H1 (cell line): ENCODE results near the gene NEDD4L. TPM values are rescaled to one million over a fixed set of nuclear protein-coding genes. Genes with fewer than 3 reads are reported as not detected.

Source experiments
- CTCF ChIA-PET: fragments of 300-600 bp; sonication (Branson Sonifier 250); formaldehyde crosslinking; loops from one replicate; lab custom pipeline; 2021; ENCODE audit not compliant: partially characterized antibody; lab: Charles Lee
- POLR2A ChIA-PET: fragments of 300-600 bp; sonication (Branson Sonifier 250); formaldehyde crosslinking; loops from one replicate; lab custom pipeline; 2021; ENCODE audit warnings: inconsistent platforms; ENCODE audit not compliant: partially characterized antibody; lab: Charles Lee
- DNase-seq, 2 experiments: peaks; one replicate each; pipeline versions ENCODE4 v3.0.0 to v3.0.0-alpha.2; 2010 to 2022; ENCODE audit warnings: low spot score in 2 of 2, low read depth in 1 of 2, mixed read lengths in 1 of 2
- FAIRE-seq: peaks from 2 replicates; lab custom pipeline; 2011; peaks lifted over from hg19 to GRCh38; lab: Jason Lieb, UNC
- H2AFZ ChIP-seq: 2 replicates; pipeline ENCODE4 v1.8.1; 2012; ENCODE audit warnings: low read length, inconsistent platforms
- H2AK5ac ChIP-seq: 2 replicates; pipeline ENCODE4 v1.6.1; 2013; ENCODE audit warnings: low read depth, low read length
- H2BK120ac ChIP-seq: replicated peaks from 2 replicates; pipeline ENCODE3; 2013; ENCODE audit warnings: low read depth, low read length, inconsistent platforms
- H2BK12ac ChIP-seq: 2 replicates; pipeline ENCODE4 v1.6.1; 2013; ENCODE audit warnings: low read depth, low read length
- H2BK15ac ChIP-seq: 2 replicates; pipeline ENCODE4 v1.6.1; 2013; ENCODE audit warnings: low read length
- H2BK20ac ChIP-seq: 2 replicates; pipeline ENCODE4 v1.6.1; 2013; ENCODE audit warnings: low read length
- H2BK5ac ChIP-seq: 2 replicates; pipeline ENCODE4 v1.6.1; 2013; ENCODE audit warnings: low read depth, low read length
- H3K14ac ChIP-seq: 2 replicates; pipeline ENCODE4 v1.6.1; 2013; ENCODE audit warnings: inconsistent platforms; ENCODE audit not compliant: insufficient read length
- H3K18ac ChIP-seq: 2 replicates; pipeline ENCODE4 v1.6.1; 2013; ENCODE audit warnings: low read length; ENCODE audit errors: extremely low read depth
- H3K23ac ChIP-seq: 2 replicates; pipeline ENCODE4 v1.6.1; 2013; ENCODE audit warnings: inconsistent platforms; ENCODE audit not compliant: insufficient read length
- H3K23me2 ChIP-seq: 2 replicates; pipeline ENCODE4 v1.6.1; 2013; ENCODE audit warnings: low read depth, low read length
- H3K27ac ChIP-seq: 2 replicates; pipeline ENCODE4 v1.6.1; 2011; ENCODE audit warnings: low read depth, low read length, inconsistent platforms
- H3K27me3 ChIP-seq, 4 experiments: replicated peaks in 1 of 4; 1 replicate in 1 of 4; 2 replicates in 3 of 4; pipeline versions ENCODE4 v1.6.1 to v1.8.1; 2011 to 2013; ENCODE audit warnings: low read length in 3 of 4, mild to moderate bottlenecking in 3 of 4, inconsistent platforms in 2 of 4, mixed read lengths in 2 of 4, moderate library complexity in 1 of 4; ENCODE audit not compliant: control insufficient read depth in 3 of 4, insufficient read depth in 3 of 4; ENCODE audit errors: extremely low read depth in 1 of 4
- H3K36me3 ChIP-seq, 4 experiments: 2 replicates each; pipeline versions ENCODE4 v1.6.1 to v1.8.1; 2011 to 2013; ENCODE audit warnings: mild to moderate bottlenecking in 4 of 4, low read length in 3 of 4, moderate library complexity in 2 of 4, control low read depth in 1 of 4, inconsistent platforms in 1 of 4; ENCODE audit not compliant: insufficient read depth in 4 of 4, control insufficient read depth in 2 of 4
- H3K4ac ChIP-seq: replicated peaks from 2 replicates; pipeline ENCODE3; 2013; ENCODE audit warnings: low read length, low read depth, mixed read lengths, inconsistent platforms; ENCODE audit not compliant: insufficient read length
- H3K4me1 ChIP-seq, 4 experiments: replicated peaks in 1 of 4; 1 replicate in 1 of 4; 2 replicates in 3 of 4; pipeline versions ENCODE4 v1.6.1 to v1.8.1; 2011 to 2013; ENCODE audit warnings: low read length in 3 of 4, inconsistent platforms in 2 of 4, mixed read lengths in 1 of 4; ENCODE audit not compliant: insufficient read depth in 4 of 4, control insufficient read depth in 3 of 4
- H3K4me2 ChIP-seq, 2 experiments: 2 replicates each; pipeline versions ENCODE4 v1.6.1 to v1.8.1; 2011 to 2013; ENCODE audit warnings: low read depth in 2 of 2, low read length in 2 of 2, control low read depth in 1 of 2, inconsistent platforms in 1 of 2, mild to moderate bottlenecking in 1 of 2; ENCODE audit not compliant: insufficient read depth in 1 of 2
- H3K4me3 ChIP-seq, 4 experiments: fragments of 200-600, 300-600 bp in 1 of 4; sonication (generic), shearing (Covaris generic), sonication (Bioruptor Twin) in 1 of 4; 2 replicates each; pipeline versions ENCODE4 v1.5.1 to v1.8.1; 2011 to 2016; ENCODE audit warnings: low read length in 4 of 4, low read depth in 3 of 4, control low read depth in 2 of 4, inconsistent platforms in 2 of 4, mild to moderate bottlenecking in 2 of 4, mixed read lengths in 1 of 4, moderate library complexity in 1 of 4; ENCODE audit not compliant: insufficient read depth in 2 of 4; ENCODE audit errors: extremely low read depth in 1 of 4
- H3K56ac ChIP-seq: replicated peaks from 2 replicates; pipeline ENCODE3; 2013; ENCODE audit warnings: low read depth, mild to moderate bottlenecking, mixed read lengths, low read length, inconsistent platforms; ENCODE audit not compliant: insufficient read length
- H3K79me1 ChIP-seq: 2 replicates; pipeline ENCODE4 v1.6.1; 2013; ENCODE audit warnings: low read depth, low read length, control low read depth
- H3K79me2 ChIP-seq, 2 experiments: 2 replicates each; pipeline versions ENCODE4 v1.6.1 to v1.8.1; 2012 to 2013; ENCODE audit warnings: low read length in 2 of 2, mild to moderate bottlenecking in 2 of 2, inconsistent platforms in 1 of 2; ENCODE audit not compliant: insufficient read depth in 2 of 2, control insufficient read depth in 1 of 2
- H3K9ac ChIP-seq, 4 experiments: replicated peaks in 1 of 4; 1 replicate in 1 of 4; 2 replicates in 3 of 4; pipeline versions ENCODE4 v1.6.1 to v1.8.1; 2011 to 2013; ENCODE audit warnings: low read depth in 3 of 4, low read length in 3 of 4, control low read depth in 2 of 4, mild to moderate bottlenecking in 2 of 4, moderate library complexity in 2 of 4, inconsistent platforms in 1 of 4; ENCODE audit errors: extremely low read depth in 1 of 4
- H3K9me3 ChIP-seq, 2 experiments: 2 replicates each; pipeline versions ENCODE4 v1.6.1 to v1.8.1; 2012 to 2013; ENCODE audit warnings: mild to moderate bottlenecking in 2 of 2, moderate library complexity in 2 of 2, control low read depth in 1 of 2, inconsistent platforms in 1 of 2, low read depth in 1 of 2, low read length in 1 of 2, mixed read lengths in 1 of 2; ENCODE audit not compliant: insufficient read depth in 2 of 2
- H4K20me1 ChIP-seq, 2 experiments: replicated peaks in 1 of 2; 2 replicates each; pipeline versions ENCODE3 to v1.8.1; 2011 to 2013; ENCODE audit warnings: inconsistent platforms in 2 of 2, low read length in 2 of 2, mild to moderate bottlenecking in 1 of 2; ENCODE audit not compliant: insufficient read depth in 2 of 2, control insufficient read depth in 1 of 2
- H4K5ac ChIP-seq: 2 replicates; pipeline ENCODE4 v1.6.1; 2013; ENCODE audit warnings: low read length, low read depth, mixed read lengths, inconsistent platforms; ENCODE audit not compliant: insufficient read length
- H4K8ac ChIP-seq: 2 replicates; pipeline ENCODE4 v1.8.0; 2013; ENCODE audit warnings: mild to moderate bottlenecking, moderate library complexity, low read length, inconsistent platforms; ENCODE audit not compliant: insufficient read depth; ENCODE audit errors: extremely low read depth
- H4K91ac ChIP-seq: replicated peaks from 2 replicates; pipeline ENCODE3; 2013; ENCODE audit warnings: low read length, mixed read lengths, inconsistent platforms; ENCODE audit not compliant: insufficient read length
- CEBPB ChIP-seq: IDR thresholded peaks from 2 replicates; pipeline ENCODE4 v1.6.1; 2012; ENCODE audit warnings: low read depth, low read length
- RXRA ChIP-seq: IDR thresholded peaks from 2 replicates; pipeline ENCODE4 v1.6.1; 2011; ENCODE audit warnings: low read depth, mild to moderate bottlenecking, low read length, moderate library complexity; ENCODE audit not compliant: insufficient read depth
- WGBS, 2 experiments: shearing (Covaris generic) in 1 of 2; methylation state at CpG; one replicate each; pipeline versions ENCODE4 v1.1.6 to v1.1.7; 2013 to 2015; ENCODE audit warnings: low lambda C conversion rate in 2 of 2, mixed read lengths in 2 of 2, inconsistent platforms in 1 of 2, low coverage in 1 of 2, missing lambda C conversion rate in 1 of 2; ENCODE audit not compliant: insufficient replicate concordance in 2 of 2, insufficient coverage in 1 of 2, insufficient read length in 1 of 2; ENCODE audit errors: extremely low coverage in 1 of 2, missing lambda C conversion rate in 1 of 2; 5-methylcytosine and 5-hydroxymethylcytosine counted together
- polyA plus RNA-seq, 7 experiments: library from polyadenylated mRNA; depleted of rRNA in 3 of 7; stranded (reverse) in 5 of 7; unstranded in 2 of 7; fragments of >200 nt in 5 of 7; fragments of 200-250 nt in 2 of 7; gene quantifications; 1 replicate in 5 of 7; 2 replicates in 1 of 7; 4 replicates in 1 of 7; pipeline versions ENCODE4 v1.2.1 to v1.2.3, GENCODE V29; 2011 to 2013; ENCODE audit warnings: missing spikeins in 2 of 7, mixed read lengths in 2 of 7
- total RNA-seq: library from RNA; stranded (reverse); fragmentation: NEBNext Ultra II Directional; extraction: Animal tissue kit (Norgen Biotek cat#: 25700); gene quantifications from 2 replicates; pipeline ENCODE4 v1.2.1, GENCODE V29; 2021

Gene NEDD4L
- total and polyA plus RNA-seq, 2 of the 8 experiments (the other 6 are each of a cell fraction or from before 2014, with no cell fraction given): 37.3 to 69.8 TPM

GRCh38 chr18:58341916-58342315, 297.9 kb downstream of the NEDD4L start:
- no peak overlapping the region for H2BK120ac ChIP-seq
- H3K4me2 ChIP-seq: no peak overlapping the region
- H2BK5ac ChIP-seq: peak overlapping the region; percentile 45; the same call in 1 of the 2 replicates
- H2BK20ac ChIP-seq: peak overlapping the region; percentile 82; the same call in 1 of the 2 replicates
- no peak overlapping the region for H3K14ac ChIP-seq
- no peaks in the 10 kb centered on the region; a peak in 1 of 4 replicates for H3K79me2 ChIP-seq
- no peak overlapping the region for H3K4me3 ChIP-seq
- no peak overlapping the region for H3K27ac ChIP-seq
- no peaks in the 10 kb centered on the region for H4K20me1 ChIP-seq
- no peaks in the 10 kb centered on the region for H3K27me3 ChIP-seq
- no peak overlapping the region for H2BK12ac ChIP-seq
- H3K36me3 ChIP-seq: peaks cover 0 to 4% (median 0%) of the 10 kb centered on the region in 4 experiments; a peak in 2 of 8 replicates
- 84% methylated on average over 8 of the region's 8 CpGs; no CpG with 5 or more reads in 1 of the 2 experiments for WGBS, 2 experiments
- H2AK5ac ChIP-seq: no peak overlapping the region
- DNase-seq: no peak
- ChIA-PET CTCF (interaction anchor here (1.1 to 1.5 kb wide), 3 partner anchors 13 to 161 kb away, joined by 3 to 6 read pairs (median 4); no protein-coding TSS in a partner anchor), POLR2A (interaction anchor here (1.1 kb wide), 1 partner anchor 54 kb away, joined by 3 read pairs; no protein-coding TSS in a partner anchor)
- no peak overlapping the region for H3K56ac ChIP-seq
- no peaks in the 10 kb centered on the region for H3K79me1 ChIP-seq
- no peak overlapping the region for H3K9ac ChIP-seq
- no peaks in the 10 kb centered on the region for H3K9me3 ChIP-seq
- FAIRE-seq: no peak
- no peak overlapping the region for H4K91ac ChIP-seq
- TF ChIP-seq CEBPB (peak; percentile 94), RXRA (no peak)
- TF ChIP-seq, all 59 proteins: peak for 1
- Histone ChIP-seq H2AFZ (no peak overlapping the region), H3K23ac (no peak overlapping the region), H4K8ac (no peak overlapping the region), H3K23me2 (no peaks in the 10 kb centered on the region; the same call in 1 of the 2 replicates), H4K5ac (peak overlapping the region; percentile 23), H3K4me1 (peaks cover 17 to 59% (median 42%) of the 10 kb centered on the region in 4 experiments), H3K4ac (no peak overlapping the region), H2BK15ac (no peak overlapping the region), H3K18ac (peak overlapping the region; percentile 72; the same call in 1 of the 2 replicates)
